KMS-11 (cell line): Measurements from ENCODE around the gene C16orf54.
"Not testable (repeated sequence)": the region's sequence is repeated elsewhere in the genome, so short reads cannot be mapped to it uniquely, and the experiment has no call there.

ENCODE experiments used
- H2AFZ ChIP-seq: fragments of 200-600 bp; sonication (generic); 2 replicates; pipeline ENCODE4 v1.6.1; 2016; ENCODE audit warnings: antibody characterized with exemption, mixed run types, low read depth
- H3K27ac ChIP-seq: fragments of 200-600 bp; sonication (generic); 2 replicates; pipeline ENCODE4 v1.6.1; 2016; ENCODE audit warnings: mild to moderate bottlenecking, mixed run types
- H3K27me3 ChIP-seq: fragments of 200-600 bp; sonication (generic); 2 replicates; pipeline ENCODE4 v1.6.1; 2017; ENCODE audit warnings: mild to moderate bottlenecking, low read depth, mixed run types, moderate library complexity; ENCODE audit not compliant: insufficient read depth
- H3K36me3 ChIP-seq: fragments of 200-600 bp; sonication (generic); 2 replicates; pipeline ENCODE4 v1.6.1; 2017; ENCODE audit warnings: mild to moderate bottlenecking, mixed run types; ENCODE audit not compliant: insufficient read depth
- H3K4me1 ChIP-seq: fragments of 200-600 bp; sonication (generic); 2 replicates; pipeline ENCODE4 v1.6.1; 2016; ENCODE audit warnings: mild to moderate bottlenecking, low read depth, mixed run types; ENCODE audit not compliant: poor library complexity, severe bottlenecking
- H3K4me2 ChIP-seq: fragments of 200-600 bp; sonication (generic); 2 replicates; pipeline ENCODE4 v1.7.0; 2016; ENCODE audit warnings: mild to moderate bottlenecking, mixed run types
- H3K4me3 ChIP-seq: fragments of 200-600 bp; sonication (generic); IDR thresholded peaks from 2 replicates; pipeline ENCODE4 v1.6.1; 2017; ENCODE audit warnings: low read depth, low read length, mixed read lengths; ENCODE audit not compliant: insufficient read depth
- H3K79me2 ChIP-seq: fragments of 200-600 bp; sonication (generic); 2 replicates; pipeline ENCODE4 v1.6.1; 2016; ENCODE audit warnings: low read depth, mixed run types; ENCODE audit not compliant: insufficient read depth
- H3K9ac ChIP-seq: fragments of 200-600 bp; sonication (generic); 2 replicates; pipeline ENCODE4 v1.6.1; 2016; ENCODE audit warnings: mild to moderate bottlenecking, mixed run types
- H4K20me1 ChIP-seq: fragments of 200-600 bp; sonication (generic); 2 replicates; pipeline ENCODE4 v1.6.1; 2016; ENCODE audit warnings: mild to moderate bottlenecking, mixed run types; ENCODE audit not compliant: insufficient read depth
- CTCF ChIP-seq: fragments of 200-600 bp; sonication (generic); conservative IDR thresholded peaks from 2 replicates; pipeline ENCODE4 v1.6.1; 2017; ENCODE audit warnings: low read depth, mild to moderate bottlenecking, antibody characterized with exemption, low read length, moderate library complexity, mixed read lengths

Gene C16orf54

GRCh38 chr16:29747947-29748759, 2.4 kb upstream of the C16orf54 start:
- Histone ChIP-seq H3K4me1 (no peaks in the 10 kb centered on the region), H3K27me3 (no peaks in the 10 kb centered on the region), H3K4me3 (no peak overlapping the region), H3K36me3 (no peaks in the 10 kb centered on the region), H3K9ac (no peak overlapping the region), H2AFZ (no peak overlapping the region), H3K79me2 (no peaks in the 10 kb centered on the region), H3K27ac (no peak overlapping the region), H4K20me1 (no peaks in the 10 kb centered on the region), H3K4me2 (no peak overlapping the region)
- no peak for TF ChIP-seq CTCF

- not testable (repeated sequence) for H2AFZ ChIP-seq, H3K27ac ChIP-seq, H3K36me3 ChIP-seq, H3K79me2 ChIP-seq, H3K4me2 ChIP-seq, H3K4me1 ChIP-seq, H4K20me1 ChIP-seq, H3K27me3 ChIP-seq, H3K9ac ChIP-seq, H3K4me3 ChIP-seq
Measured at GRCh38 chr16:29746518-29746917, 728 bp upstream of the C16orf54 start.

- Histone ChIP-seq H3K27ac (no peak overlapping the region), H3K4me2 (no peak overlapping the region), H3K9ac (no peak overlapping the region)
Measured at GRCh38 chr16:29745121-29745852, 503 bp downstream of the C16orf54 start.

GRCh38 chr16:29744541-29745101, 1.2 kb downstream of the C16orf54 start:
- Histone ChIP-seq H3K4me2 (no peak overlapping the region), H3K4me3 (no peak overlapping the region), H3K27ac (no peak overlapping the region), H3K79me2 (no peaks in the 10 kb centered on the region), H3K4me1 (no peaks in the 10 kb centered on the region), H3K9ac (no peak overlapping the region), H2AFZ (no peak overlapping the region), H3K27me3 (no peaks in the 10 kb centered on the region), H4K20me1 (no peaks in the 10 kb centered on the region), H3K36me3 (no peaks in the 10 kb centered on the region)
- no peak for TF ChIP-seq CTCF

More at GRCh38 chr16:29745121-29745852, 503 bp downstream of the C16orf54 start:
- no peaks in the 10 kb centered on the region for H3K79me2 ChIP-seq
- no peak overlapping the region for H2AFZ ChIP-seq
- H4K20me1 ChIP-seq: no peaks in the 10 kb centered on the region
- TF ChIP-seq CTCF: no peak
- no peaks in the 10 kb centered on the region for H3K36me3 ChIP-seq
- H3K27me3 ChIP-seq: no peaks in the 10 kb centered on the region
- H3K4me1 ChIP-seq: no peaks in the 10 kb centered on the region
- H3K4me3 ChIP-seq: no peak overlapping the region
